Measurements from ENCODE around the gene MBD2. TPM values are rescaled to one million over a fixed set of nuclear protein-coding genes. Genes with fewer than 3 reads are reported as not detected.

Gene MBD2
- total and polyA plus RNA-seq, 2 of the 8 experiments (the other 6 are each of a cell fraction or from before 2014, with no cell fraction given) = 36.2 to 52.7 TPM

DNA sequence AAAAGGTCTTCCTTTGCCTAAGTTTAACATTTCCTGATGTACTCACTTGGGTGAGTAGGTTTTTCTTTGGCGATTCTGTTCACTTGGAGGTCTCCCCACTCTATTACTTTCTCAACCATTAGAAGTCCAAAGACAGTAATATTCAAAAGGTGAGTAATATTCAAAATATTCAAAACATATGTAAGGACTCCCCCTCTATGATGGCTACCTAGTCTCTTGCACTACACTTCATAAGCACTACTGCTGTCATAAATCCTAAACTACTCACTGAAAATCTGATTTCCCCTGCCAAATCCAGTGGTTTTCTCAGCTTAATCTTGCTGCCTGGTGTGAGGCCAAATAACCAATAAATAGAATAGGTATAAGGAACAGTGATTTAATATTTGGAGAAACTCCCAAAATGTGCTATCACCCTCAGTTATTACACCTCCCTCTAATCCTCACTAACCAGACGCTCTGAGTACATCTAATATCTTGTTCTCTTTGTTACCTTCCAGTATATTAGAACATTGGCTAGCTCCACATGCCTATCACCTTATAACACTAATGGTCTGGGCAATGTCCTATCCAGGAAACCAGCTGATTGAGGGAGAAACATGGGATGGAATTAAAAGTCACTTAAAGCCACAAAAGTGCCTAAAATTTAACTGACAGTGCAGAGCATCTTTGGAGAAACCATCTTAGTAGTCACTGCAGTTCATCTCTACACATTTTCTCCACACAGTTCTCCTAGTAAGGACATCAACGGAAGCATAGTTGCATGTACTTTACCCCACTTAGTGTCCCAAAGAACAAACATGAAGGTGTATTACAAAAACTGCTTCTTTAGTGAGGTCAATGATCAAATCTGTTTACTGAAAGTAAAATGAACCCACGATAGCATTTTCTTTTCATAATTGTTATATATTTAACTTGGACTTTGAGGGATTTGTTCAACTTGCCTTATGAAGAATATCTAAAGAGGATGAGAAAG, 54.8 kb downstream of the MBD2 start (continued):
- no peak for TF ChIP-seq MAFK (IDR thresholded peaks at IDR 0.05; ENCODE audit: low read depth, low read length)

Measured in H1 (cell line).